HCT116 (cell line): ENCODE results near the gene SPOCK3. TPM values are rescaled to one million over a fixed set of nuclear protein-coding genes. Genes with fewer than 3 reads are reported as not detected.
A peak's percentile ranks its signal among the peaks of the same experiment; 100 is the strongest.

ENCODE experiments used
- ATAC-seq: fragments of 200-7000 bp; cut with Tn5 transposase; 2 replicates; pipeline ENCODE4 v1.9.1; 2020; ENCODE audit warnings: mild to moderate bottlenecking, moderate library complexity
- BruUV-seq: library from RNA; stranded (reverse); fragments of 400-500 nt; replicated peaks from 2 replicates; lab custom pipeline; 2021; lab: Mats Ljungman, UMichigan
- CTCF ChIA-PET: fragments of 300-600 bp; sonication (Branson Sonifier 250); formaldehyde crosslinking; loops from one replicate; lab custom pipeline; 2021; ENCODE audit warnings: antibody characterized with exemption; lab: Charles Lee
- POLR2A ChIA-PET: fragments of 300-600, 350-600 bp; sonication (Branson Sonifier 250); formaldehyde crosslinking; loops from one replicate; lab custom pipeline; 2021; ENCODE audit warnings: antibody characterized with exemption; lab: Charles Lee
- RAD21 ChIA-PET, 2 experiments: fragments of 300-600 bp; sonication (Branson Sonifier 250); formaldehyde crosslinking; loops; one replicate each; lab custom pipeline; 2023; ENCODE audit warnings: low total read pairs in 2 of 2; ENCODE audit not compliant: uncharacterized antibody in 2 of 2, unreplicated experiment in 2 of 2, low non-redundant PET in 1 of 2; lab: Charles Lee
- DNase-seq: peaks from one replicate; pipeline ENCODE4 v3.0.0-alpha.2; 2010; ENCODE audit warnings: low read depth, low spot score
- H2AFZ ChIP-seq: fragments of 200-600 bp; shearing (Covaris generic), sonication (generic); 2 replicates; pipeline ENCODE4 v1.6.1; 2017; ENCODE audit warnings: low read depth, mixed run types, mixed read lengths, antibody characterized with exemption, low read length; ENCODE audit not compliant: poor library complexity, severe bottlenecking
- H3K27ac ChIP-seq: 2 replicates; pipeline ENCODE4 v1.5.1; 2012; ENCODE audit warnings: low read depth, low read length
- H3K27me3 ChIP-seq: fragments of 200-600 bp; sonication (generic); 2 replicates; pipeline ENCODE4 v1.6.1; 2016; ENCODE audit warnings: mixed run types, low read length, mixed read lengths; ENCODE audit not compliant: insufficient read depth
- H3K36me3 ChIP-seq, 2 experiments: fragments of 200-500 bp in 1 of 2; fragments of 200-600 bp in 1 of 2; sonication (Bioruptor generic) in 1 of 2; sonication (generic) in 1 of 2; 2 replicates each; pipeline versions ENCODE4 v1.5.1 to v1.6.1; 2014 to 2016; ENCODE audit warnings: low read length in 2 of 2, inconsistent platforms in 1 of 2, mixed read lengths in 1 of 2, mixed run types in 1 of 2; ENCODE audit not compliant: insufficient read depth in 2 of 2, control insufficient read depth in 1 of 2
- H3K4me1 ChIP-seq, 2 experiments: fragments of 200-600 bp in 1 of 2; sonication (generic) in 1 of 2; 2 replicates each; pipeline versions ENCODE4 v1.5.1 to v1.6.1; 2012 to 2017; ENCODE audit warnings: low read length in 2 of 2, inconsistent platforms in 1 of 2, mild to moderate bottlenecking in 1 of 2, mixed read lengths in 1 of 2, mixed run types in 1 of 2, moderate library complexity in 1 of 2; ENCODE audit not compliant: insufficient read depth in 2 of 2, control insufficient read depth in 1 of 2
- H3K4me2 ChIP-seq: fragments of 200-600 bp; sonication (generic); 2 replicates; pipeline ENCODE4 v1.6.1; 2017; ENCODE audit warnings: mixed run types, low read length, mixed read lengths
- H3K4me3 ChIP-seq, 2 experiments: fragments of 200-600 bp in 1 of 2; sonication (generic) in 1 of 2; replicated peaks in 1 of 2; 2 replicates each; pipeline ENCODE4 v1.5.1; 2011 to 2016; ENCODE audit warnings: low read length in 2 of 2, control low read depth in 1 of 2, low read depth in 1 of 2, mild to moderate bottlenecking in 1 of 2, mixed read lengths in 1 of 2, mixed run types in 1 of 2
- H3K79me2 ChIP-seq: fragments of 200-600 bp; sonication (generic); 2 replicates; pipeline ENCODE4 v1.6.1; 2017; ENCODE audit warnings: mild to moderate bottlenecking, mixed run types, low read length, moderate library complexity, mixed read lengths; ENCODE audit not compliant: insufficient read depth
- H3K9ac ChIP-seq: fragments of 200-600 bp; sonication (generic); 2 replicates; pipeline ENCODE4 v1.6.1; 2016; ENCODE audit warnings: low read length, mixed read lengths
- H3K9me2 ChIP-seq: fragments of 200-600 bp; sonication (generic), shearing (Covaris generic); 2 replicates; pipeline ENCODE4 v1.6.1; 2017; ENCODE audit warnings: mixed run types, mild to moderate bottlenecking, moderate library complexity; ENCODE audit not compliant: insufficient read depth
- H3K9me3 ChIP-seq, 2 experiments: fragments of 200-500 bp in 1 of 2; fragments of 200-600 bp in 1 of 2; sonication (Bioruptor generic) in 1 of 2; sonication (generic) in 1 of 2; 2 replicates each; pipeline ENCODE4 v1.6.1; 2014 to 2017; ENCODE audit warnings: low read length in 2 of 2, mixed read lengths in 2 of 2, inconsistent platforms in 1 of 2, low read depth in 1 of 2, mild to moderate bottlenecking in 1 of 2, mixed run types in 1 of 2, moderate library complexity in 1 of 2; ENCODE audit not compliant: control insufficient read depth in 1 of 2, insufficient read depth in 1 of 2
- H4K20me1 ChIP-seq: fragments of 200-600 bp; sonication (generic), shearing (Covaris generic); 2 replicates; pipeline ENCODE4 v1.6.1; 2017; ENCODE audit warnings: mixed run types, mild to moderate bottlenecking, moderate library complexity; ENCODE audit not compliant: insufficient read depth
- CBX3 ChIP-seq: IDR thresholded peaks from 2 replicates; pipeline ENCODE4 v1.6.1; 2012; ENCODE audit warnings: low read depth
- CEBPB ChIP-seq: IDR thresholded peaks from 2 replicates; pipeline ENCODE4 v1.6.1; 2012; ENCODE audit warnings: low read depth
- FOSL1 ChIP-seq: IDR thresholded peaks from 2 replicates; pipeline ENCODE4 v1.6.1; 2012; ENCODE audit warnings: low read depth
- JUND ChIP-seq: IDR thresholded peaks from 2 replicates; pipeline ENCODE4 v1.6.1; 2012
- POLR2AphosphoS5 ChIP-seq: IDR thresholded peaks from 2 replicates; pipeline ENCODE4 v1.6.1; 2011; ENCODE audit warnings: mild to moderate bottlenecking, low read depth, low read length, moderate library complexity
- SP1 ChIP-seq: IDR thresholded peaks from 2 replicates; pipeline ENCODE4 v1.6.1; 2012; ENCODE audit warnings: low read depth
- intact Hi-C: fragments of 100-400 bp; cut with micrococcal nuclease; formaldehyde crosslinking; loops from 2 replicates; pipeline ENCODE4 v1.10.0; 2022
- total RNA-seq: library from RNA; stranded (reverse); gene quantifications from one replicate; pipeline ENCODE4 v1.2.1, GENCODE V29; 2021; ENCODE audit not compliant: unreplicated experiment

Gene SPOCK3
- total RNA-seq, 1 experiment from 2014 or later: 1.7 TPM

DNA sequence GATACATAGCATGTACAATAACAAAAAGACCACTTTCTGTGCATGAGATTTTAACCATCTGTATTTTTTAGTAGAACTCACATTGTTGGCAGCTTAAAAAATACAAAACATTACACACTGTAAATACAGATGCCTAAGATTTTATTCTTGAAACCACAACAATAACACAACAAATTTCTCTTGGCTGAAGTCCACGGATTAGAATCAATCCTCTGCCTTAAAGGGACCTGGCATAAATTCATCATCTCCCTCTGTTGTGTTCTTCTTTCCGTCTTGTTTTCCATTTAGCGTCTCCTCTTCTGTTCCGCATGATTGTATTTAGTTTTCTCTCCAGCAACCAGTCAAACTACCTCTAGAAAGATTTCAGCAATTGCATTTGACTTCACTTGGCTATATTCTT is 231.0 kb downstream of the SPOCK3 start:
- CTCF ChIA-PET: no interaction called here
- DNase-seq: no peak

DNA sequence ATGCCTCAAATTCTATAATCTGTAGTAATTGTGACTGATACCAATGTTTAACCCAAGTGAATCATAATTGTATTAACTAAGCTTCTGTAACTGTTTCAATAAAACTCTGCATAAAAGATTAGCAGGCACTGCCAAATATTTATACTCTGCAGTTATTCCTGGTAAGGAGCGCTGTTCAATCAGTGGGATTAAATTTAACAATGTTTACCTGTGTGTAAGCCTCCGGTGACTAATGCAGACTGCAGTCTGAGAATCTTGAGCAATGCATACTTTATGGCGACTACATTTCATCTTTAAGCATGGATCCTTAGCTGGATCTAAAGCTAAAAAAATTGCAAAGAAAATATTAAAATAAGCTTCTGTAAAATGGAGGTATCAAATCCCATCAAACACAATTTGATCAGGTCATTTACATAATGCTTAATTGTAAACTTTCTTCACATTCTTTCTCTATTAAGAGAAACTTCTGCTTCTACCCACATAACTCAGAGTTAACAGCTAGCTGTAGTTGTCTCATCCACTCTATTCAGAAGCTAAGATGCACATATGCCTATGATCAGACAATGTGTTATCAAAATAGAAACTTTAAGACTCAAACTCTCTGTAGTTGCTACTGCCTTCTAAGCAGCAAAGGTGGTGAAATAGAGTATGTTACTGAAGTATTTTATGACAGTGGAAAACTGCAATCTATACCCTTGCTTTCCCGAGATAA is 234.0 kb downstream of the SPOCK3 start:
- H3K4me2 ChIP-seq: peak overlapping the region; percentile 35
- no peaks in the 10 kb centered on the region for H3K36me3 ChIP-seq
- TF ChIP-seq JUND: peak; percentile 55
- TF ChIP-seq CBX3: 0 out of 2 replicates have a peak, but pooled peaks have one; percentile 32
- TF ChIP-seq CEBPB: peak; percentile 76
- TF ChIP-seq SP1: peak; percentile 32
- peak; percentile 50; the same call in 1 of the 2 replicates for TF ChIP-seq FOSL1
- TF ChIP-seq POLR2AphosphoS5: no peak
- peaks cover 3 to 8% of the 10 kb centered on the region in 2 experiments; a peak in 3 of 4 replicates for H3K4me1 ChIP-seq
- no peaks in the 10 kb centered on the region for H3K27me3 ChIP-seq
- H4K20me1 ChIP-seq: no peaks in the 10 kb centered on the region
- DNase-seq (peak; percentile 21), ATAC-seq (peak; percentile 66)
- RAD21 ChIA-PET: no interaction called here
- intact Hi-C loops: loop anchor here (10.0 kb wide), 1 partner anchor 395 kb away; no protein-coding TSS in a partner anchor
- POLR2A ChIA-PET: interaction anchor here (0.6 kb wide), 1 partner anchor 1137 kb away, joined by 3 read pairs; no protein-coding TSS in a partner anchor
- no peaks in the 10 kb centered on the region for H3K9me2 ChIP-seq
- CTCF ChIA-PET: no interaction called here
- no peak overlapping the region for H3K27ac ChIP-seq
- no peak overlapping the region for H3K4me3 ChIP-seq
- H3K9ac ChIP-seq: no peak overlapping the region
- no peaks in the 10 kb centered on the region for H3K9me3 ChIP-seq
- peak overlapping the region; percentile 37 for H2AFZ ChIP-seq
- BruUV-seq: no TSS peak
- no peaks in the 10 kb centered on the region for H3K79me2 ChIP-seq

More for the DNA sequence above, 231.0 kb downstream of the SPOCK3 start:
- H3K79me2 ChIP-seq: no peaks in the 10 kb centered on the region
- H3K9ac ChIP-seq: no peak overlapping the region
- peaks cover 3 to 8% of the 10 kb centered on the region in 2 experiments; a peak in 3 of 4 replicates for H3K4me1 ChIP-seq
- POLR2A ChIA-PET: no interaction called here
- H3K36me3 ChIP-seq: no peaks in the 10 kb centered on the region
- H3K4me2 ChIP-seq: no peak overlapping the region
- H4K20me1 ChIP-seq: no peaks in the 10 kb centered on the region
- no peak overlapping the region for H3K4me3 ChIP-seq
- no peak for TF ChIP-seq CEBPB
- no peak overlapping the region for H2AFZ ChIP-seq
- no peaks in the 10 kb centered on the region for H3K9me2 ChIP-seq
- no peak overlapping the region for H3K27ac ChIP-seq
- RAD21 ChIA-PET: no interaction called here
- ATAC-seq: no peak
- H3K9me3 ChIP-seq: no peaks in the 10 kb centered on the region
- H3K27me3 ChIP-seq: no peaks in the 10 kb centered on the region
- no TSS peak for BruUV-seq
- intact Hi-C loops: loop anchor here (10.0 kb wide), 1 partner anchor 399 kb away; no protein-coding TSS in a partner anchor
